NCI-H1105 (cell line): Measurements from ENCODE around the gene BTRC.
A peak's percentile ranks its signal among the peaks of the same experiment; 100 is the strongest.
"Not testable (repeated sequence)": the region's sequence is repeated elsewhere in the genome, so short reads cannot be mapped to it uniquely, and the experiment has no call there.

Experiments used
- DNase-seq: peaks from one replicate; lab custom pipeline; 2025; lab: John Stamatoyannopoulos, UW

The BTRC gene

GRCh38 chr10:101346177-101346576 lies 7.8 kb upstream of the BTRC start:
- DNase-seq = no peak

GRCh38 chr10:101351017-101351416 lies 2.9 kb upstream of the BTRC start:
- no peak for DNase-seq

- DNase-seq = no peak
These were observed 2.5 kb upstream of the BTRC start for GRCh38 chr10:101351477-101351876.

GRCh38 chr10:101352857-101353256 lies 1.1 kb upstream of the BTRC start:
- DNase-seq = not testable (repeated sequence)

- DNase-seq = peak; percentile 26
These were observed 535 bp downstream of the BTRC start for GRCh38 chr10:101354328-101355071.

GRCh38 chr10:101355072-101355706 lies 1.2 kb downstream of the BTRC start:
- no peak for DNase-seq

GRCh38 chr10:101356132-101356531 lies 2.2 kb downstream of the BTRC start:
- no peak for DNase-seq

GRCh38 chr10:101357958-101358357 lies 4.0 kb downstream of the BTRC start:
- no peak for DNase-seq

GRCh38 chr10:101358706-101359300 lies 4.8 kb downstream of the BTRC start:
- no peak for DNase-seq

GRCh38 chr10:101360090-101360489 lies 6.1 kb downstream of the BTRC start:
- not testable (repeated sequence) for DNase-seq

- DNase-seq = not testable (repeated sequence)
These were observed 6.9 kb downstream of the BTRC start for GRCh38 chr10:101360841-101361240.

- no peak for DNase-seq
These were observed 10.0 kb downstream of the BTRC start for GRCh38 chr10:101363850-101364400.

- DNase-seq = no peak
These were observed 10.8 kb downstream of the BTRC start for GRCh38 chr10:101364721-101365120.

- DNase-seq = no peak
These were observed 13.8 kb downstream of the BTRC start for GRCh38 chr10:101367569-101368453.

- DNase-seq = no peak
These were observed 19.1 kb downstream of the BTRC start for GRCh38 chr10:101373063-101373462.

- not testable (repeated sequence) for DNase-seq
These were observed 20.0 kb downstream of the BTRC start for GRCh38 chr10:101373993-101374392.

- DNase-seq = no peak
These were observed 21.1 kb downstream of the BTRC start for GRCh38 chr10:101375076-101375475.

GRCh38 chr10:101379663-101380352 lies 25.8 kb downstream of the BTRC start:
- no peak for DNase-seq

- DNase-seq = no peak
These were observed 26.5 kb downstream of the BTRC start for GRCh38 chr10:101380353-101381017.

GRCh38 chr10:101385866-101386658 lies 32.1 kb downstream of the BTRC start:
- no peak for DNase-seq
